A549 (cell line): ENCODE measurements around the gene PODNL1. TPM values are rescaled to one million over a fixed set of nuclear protein-coding genes. Genes with fewer than 3 reads are reported as not detected.
"Not testable (repeated sequence)": the region's sequence is repeated elsewhere in the genome, so short reads cannot be mapped to it uniquely, and the experiment has no call there.

Source experiments
- ATAC-seq, 2 experiments: fragments of 200-7000 bp in 1 of 2; fragments of >200 bp in 1 of 2; cut with Nextera tagmentation in 1 of 2; cut with Tn5 transposase in 1 of 2; 3 replicates each; pipeline versions ENCODE4 v1.8.0 to v1.9.1; 2018 to 2020; ENCODE audit warnings: mild to moderate bottlenecking in 1 of 2, moderate library complexity in 1 of 2
- CTCF ChIA-PET: fragments of 300-600 bp; sonication (Branson Sonifier 250); formaldehyde crosslinking; extraction: SDS; loops from one replicate; lab custom pipeline; 2021; ENCODE audit warnings: antibody characterized with exemption, inconsistent platforms; lab: Yijun Ruan, JAX
- POLR2A ChIA-PET: fragments of 350-600 bp; formaldehyde crosslinking; extraction: SDS; loops from one replicate; lab custom pipeline; 2021; ENCODE audit warnings: antibody characterized with exemption, inconsistent platforms; lab: Yijun Ruan, JAX
- DNase-seq, 2 experiments: peaks; one replicate each; pipeline versions ENCODE4 v3.0.0 to v3.0.0-alpha.2; 2011 to 2016; ENCODE audit warnings: low read depth in 1 of 2, low spot score in 1 of 2
- FAIRE-seq: peaks from 2 replicates; lab custom pipeline; 2011; peaks lifted over from hg19 to GRCh38; lab: Jason Lieb, UNC
- H3K27ac ChIP-seq, 2 experiments: fragments of >200 bp; sonication (Bioruptor Twin); formaldehyde crosslinking; 3 replicates each; pipeline ENCODE4 v1.5.1; 2016 to 2017
- H3K4me1 ChIP-seq: fragments of >200 bp; sonication (Bioruptor Twin); formaldehyde crosslinking; 3 replicates; pipeline ENCODE4 v1.6.1; 2016
- H3K4me2 ChIP-seq: fragments of >200 bp; sonication (Bioruptor Twin); formaldehyde crosslinking; 3 replicates; pipeline ENCODE4 v1.6.1; 2016
- H3K4me3 ChIP-seq: fragments of >200 bp; sonication (Bioruptor Twin); formaldehyde crosslinking; 3 replicates; pipeline ENCODE4 v1.5.1; 2016
- H3K9me3 ChIP-seq: fragments of >200 bp; sonication (Bioruptor Twin); formaldehyde crosslinking; 3 replicates; pipeline ENCODE4 v1.6.1; 2016
- ESRRA ChIP-seq: fragments of 150-350 bp; IDR thresholded peaks from 2 replicates; pipeline ENCODE4 v1.6.1; 2014; ENCODE audit warnings: mild to moderate bottlenecking, low read length, borderline replicate concordance
- FOSB ChIP-seq: fragments of 250-450 bp; sonication (Bioruptor Pico); IDR thresholded peaks from 2 replicates; pipeline ENCODE4 v1.5.0; 2020; ENCODE audit warnings: mild to moderate bottlenecking, moderate library complexity
- GATA3 ChIP-seq: IDR thresholded peaks from 2 replicates; pipeline ENCODE4 v1.6.1; 2012; ENCODE audit warnings: borderline replicate concordance
- HOXB13 ChIP-seq: fragments of 250-450 bp; sonication (Bioruptor Pico); IDR thresholded peaks from 2 replicates; pipeline ENCODE4 v1.5.0; 2020; ENCODE audit warnings: low read depth, mild to moderate bottlenecking, moderate library complexity
- HOXB5 ChIP-seq: fragments of 250-450 bp; sonication (Bioruptor Pico); IDR thresholded peaks from 2 replicates; pipeline ENCODE4 v1.5.0; 2020; ENCODE audit warnings: mild to moderate bottlenecking, moderate library complexity
- JUN ChIP-seq, 2 experiments: fragments of >200 bp; sonication (Bioruptor Twin); formaldehyde crosslinking; IDR thresholded peaks; 2 replicates in 1 of 2; 3 replicates in 1 of 2; pipeline ENCODE4 v1.6.1; 2016 to 2017
- JUNB ChIP-seq: fragments of >200 bp; sonication (Bioruptor Twin); formaldehyde crosslinking; IDR thresholded peaks from 2 replicates; pipeline ENCODE4 v1.6.1; 2016
- KDM1A ChIP-seq: fragments of 200-600 bp; sonication (generic); IDR thresholded peaks from 2 replicates; pipeline ENCODE4 v1.6.1; 2016; ENCODE audit warnings: low read depth, mild to moderate bottlenecking
- MAFK ChIP-seq: fragments of 450-650 bp; IDR thresholded peaks from 2 replicates; pipeline ENCODE4 v1.6.1; 2014; ENCODE audit not compliant: partially characterized antibody
- PHF8 ChIP-seq: fragments of 200-600 bp; sonication (generic); IDR thresholded peaks from 2 replicates; pipeline ENCODE4 v1.6.1; 2016; ENCODE audit warnings: low read depth, mild to moderate bottlenecking, antibody characterized with exemption, moderate library complexity, borderline replicate concordance
- RAD21 ChIP-seq, 2 experiments: fragments of >200 bp in 1 of 2; sonication (Bioruptor Twin) in 1 of 2; formaldehyde crosslinking in 1 of 2; IDR thresholded peaks in 1 of 2; conservative IDR thresholded peaks in 1 of 2; 2 replicates in 1 of 2; 3 replicates in 1 of 2; pipeline ENCODE4 v1.6.1; 2012 to 2018; ENCODE audit warnings: inconsistent platforms in 1 of 2
- RARB ChIP-seq: fragments of 250-450 bp; sonication (Bioruptor Pico); IDR thresholded peaks from 2 replicates; pipeline ENCODE4 v1.8.0; 2021; ENCODE audit warnings: mild to moderate bottlenecking, moderate library complexity
- RCOR1 ChIP-seq: fragments of 150-350 bp; IDR thresholded peaks from 2 replicates; pipeline ENCODE4 v1.6.1; 2014; ENCODE audit warnings: antibody characterized with exemption, low read length, low read depth
- RFX5 ChIP-seq: fragments of 450-650 bp; IDR thresholded peaks from 2 replicates; pipeline ENCODE4 v1.7.1; 2014; ENCODE audit warnings: antibody characterized with exemption, mild to moderate bottlenecking, moderate library complexity
- ZFP36 ChIP-seq: fragments of 450-650 bp; IDR thresholded peaks from 2 replicates; pipeline ENCODE4 v1.6.1; 2014; ENCODE audit warnings: borderline replicate concordance; ENCODE audit not compliant: partially characterized antibody
- ZNF302 ChIP-seq: fragments of 250-450 bp; sonication (Bioruptor Pico); IDR thresholded peaks from 2 replicates; pipeline ENCODE4 v1.9.0; 2021; ENCODE audit warnings: inconsistent platforms, mild to moderate bottlenecking, moderate library complexity
- WGBS: methylation state at CpG from one replicate; pipeline ENCODE4 v1.1.6; 2017; ENCODE audit errors: missing lambda C conversion rate; 5-methylcytosine and 5-hydroxymethylcytosine counted together
- polyA plus RNA-seq, 4 experiments: library from polyadenylated mRNA; depleted of rRNA in 3 of 4; stranded (reverse); fragments of >200 nt; fragmentation: RNase III in 1 of 4; extraction: RNeasy Plus Mini Kit Qiagen cat#74134 plus additional on column Dnase treatment in 1 of 4; gene quantifications; 2 replicates in 3 of 4; 3 replicates in 1 of 4; pipeline ENCODE4 v1.2.3, GENCODE V29; 2011 to 2017
- TF ChIP-seq, protein P1 (sequence below): fragments of 250-450 bp; sonication (Bioruptor Pico); IDR thresholded peaks from 2 replicates; pipeline ENCODE4 v1.5.0; 2021; ENCODE audit warnings: mild to moderate bottlenecking, moderate library complexity, borderline replicate concordance
- TF ChIP-seq, protein P2 (sequence below): IDR thresholded peaks from 2 replicates; pipeline ENCODE4 v1.6.1; 2012
- TF ChIP-seq, protein P3 (sequence below): fragments of 200-600 bp; sonication (generic); IDR thresholded peaks from 2 replicates; pipeline ENCODE4 v1.6.1; 2016; ENCODE audit warnings: antibody characterized with exemption, mild to moderate bottlenecking, moderate library complexity

Gene PODNL1
- polyA plus RNA-seq, 2 of the 4 experiments (the other 2 are of a cell fraction) = 0.79 to 1.3 TPM

DNA sequence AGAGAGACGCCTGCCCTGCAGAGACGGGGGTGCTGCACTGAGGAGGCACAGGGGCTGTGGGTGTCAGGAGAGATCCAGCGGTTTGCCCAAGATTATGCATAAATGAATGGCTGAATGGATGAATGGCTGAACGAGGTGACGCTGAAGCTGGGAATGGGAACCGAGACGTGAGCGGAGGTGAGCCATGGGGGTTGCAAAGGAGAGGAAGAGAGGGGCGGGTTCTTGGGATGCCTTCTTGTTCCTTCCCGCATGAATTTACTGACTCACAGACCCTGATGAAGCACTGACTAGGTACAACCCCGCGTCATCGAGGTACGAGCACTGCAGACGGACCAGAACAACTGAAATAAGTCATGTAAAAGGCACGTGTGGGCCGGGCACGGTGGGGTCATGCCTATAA is 30.8 kb upstream of the PODNL1 start:
- no peaks in the 10 kb centered on the region for H3K4me1 ChIP-seq
- H3K4me3 ChIP-seq = no peak overlapping the region
- FAIRE-seq (no peak), ATAC-seq (no peak), DNase-seq (no peak)
- ChIA-PET POLR2A (no interaction called here), CTCF (no interaction called here)
- no peaks in the 10 kb centered on the region for H3K9me3 ChIP-seq
- no peak for TF ChIP-seq RAD21 (conservative IDR thresholded peaks at IDR 0.05 in 1 of 2, IDR thresholded peaks at IDR 0.05 in 1 of 2)
- TF ChIP-seq JUN (IDR thresholded peaks at IDR 0.05) = no peak
- no peak for TF ChIP-seq GATA3
- TF ChIP-seq KDM1A = no peak
- no peak for TF ChIP-seq JUNB
- TF ChIP-seq, protein P1, sequence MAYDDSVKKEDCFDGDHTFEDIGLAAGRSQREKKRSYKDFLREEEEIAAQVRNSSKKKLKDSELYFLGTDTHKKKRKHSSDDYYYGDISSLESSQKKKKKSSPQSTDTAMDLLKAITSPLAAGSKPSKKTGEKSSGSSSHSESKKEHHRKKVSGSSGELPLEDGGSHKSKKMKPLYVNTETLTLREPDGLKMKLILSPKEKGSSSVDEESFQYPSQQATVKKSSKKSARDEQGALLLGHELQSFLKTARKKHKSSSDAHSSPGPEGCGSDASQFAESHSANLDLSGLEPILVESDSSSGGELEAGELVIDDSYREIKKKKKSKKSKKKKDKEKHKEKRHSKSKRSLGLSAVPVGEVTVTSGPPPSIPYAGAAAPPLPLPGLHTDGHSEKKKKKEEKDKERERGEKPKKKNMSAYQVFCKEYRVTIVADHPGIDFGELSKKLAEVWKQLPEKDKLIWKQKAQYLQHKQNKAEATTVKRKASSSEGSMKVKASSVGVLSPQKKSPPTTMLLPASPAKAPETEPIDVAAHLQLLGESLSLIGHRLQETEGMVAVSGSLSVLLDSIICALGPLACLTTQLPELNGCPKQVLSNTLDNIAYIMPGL = no peak
- TF ChIP-seq RARB (CRISPR knock-in tag) = no peak
- no peak for TF ChIP-seq MAFK
- WGBS = 93% methylated on average over 18 of the region's 18 CpGs
- no peak overlapping the region for H3K4me2 ChIP-seq
- no peak overlapping the region for H3K27ac ChIP-seq

DNA sequence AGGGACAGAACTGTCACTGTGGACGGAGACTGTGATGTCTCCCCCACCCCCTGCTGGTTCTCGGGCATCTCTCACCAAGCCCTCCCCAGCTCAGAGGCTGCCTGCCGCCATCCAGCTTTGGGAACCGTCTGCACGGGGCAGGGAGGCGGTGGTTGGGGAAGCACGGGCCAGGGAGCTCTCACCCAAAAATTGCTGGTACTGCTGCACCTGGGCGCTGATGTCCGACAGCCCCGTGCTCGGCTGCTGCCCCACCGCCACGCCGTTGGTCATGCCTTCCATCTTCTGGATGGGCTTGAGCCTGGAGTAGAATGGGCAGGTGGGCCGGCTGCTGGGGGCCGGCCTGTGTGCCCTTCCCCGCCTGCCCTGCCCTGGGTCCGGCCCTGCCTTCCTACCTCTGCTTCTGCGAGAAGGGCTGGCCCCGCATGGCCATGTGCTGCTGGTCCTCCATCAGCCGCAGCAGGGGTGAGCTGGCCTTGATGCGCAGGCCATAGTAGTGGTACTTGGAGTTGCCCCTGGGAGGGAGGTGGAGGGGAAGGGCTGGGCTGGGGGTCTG is 30.2 kb upstream of the PODNL1 start:
- ChIA-PET CTCF (no interaction called here), POLR2A (no interaction called here)
- no peak for FAIRE-seq
- Histone ChIP-seq H3K4me3 (no peak overlapping the region), H3K9me3 (no peaks in the 10 kb centered on the region), H3K27ac (no peak overlapping the region), H3K4me2 (no peak overlapping the region), H3K4me1 (no peaks in the 10 kb centered on the region)
- 89% methylated on average over 15 of the region's 22 CpGs for WGBS
- no peak for TF ChIP-seq ZNF302 (CRISPR knock-in tag)
- no peak for DNase-seq
- no peak for ATAC-seq

DNA sequence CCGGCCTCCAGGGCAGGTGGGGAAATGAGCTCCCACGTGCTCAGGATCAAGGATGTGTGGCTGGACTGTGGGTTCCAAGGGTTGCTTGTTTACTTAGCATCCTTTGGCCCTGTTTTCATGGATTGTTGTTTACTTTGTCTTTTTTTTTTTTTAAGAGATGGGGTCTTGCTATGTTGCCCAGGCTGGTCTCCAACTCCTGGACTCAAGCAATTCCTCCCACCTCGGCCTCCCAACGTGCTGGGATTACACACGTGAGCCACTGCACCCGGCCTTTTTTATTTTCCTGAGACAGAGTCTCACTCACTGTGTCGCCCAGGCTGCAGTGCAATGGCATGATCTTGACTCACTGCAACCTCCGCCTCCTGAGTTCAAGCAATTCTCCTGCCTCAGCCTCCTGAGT is 29.0 kb upstream of the PODNL1 start:
- CTCF ChIA-PET, FAIRE-seq: not testable (repeated sequence)
- 92% methylated on average over 8 of the region's 8 CpGs for WGBS

DNA sequence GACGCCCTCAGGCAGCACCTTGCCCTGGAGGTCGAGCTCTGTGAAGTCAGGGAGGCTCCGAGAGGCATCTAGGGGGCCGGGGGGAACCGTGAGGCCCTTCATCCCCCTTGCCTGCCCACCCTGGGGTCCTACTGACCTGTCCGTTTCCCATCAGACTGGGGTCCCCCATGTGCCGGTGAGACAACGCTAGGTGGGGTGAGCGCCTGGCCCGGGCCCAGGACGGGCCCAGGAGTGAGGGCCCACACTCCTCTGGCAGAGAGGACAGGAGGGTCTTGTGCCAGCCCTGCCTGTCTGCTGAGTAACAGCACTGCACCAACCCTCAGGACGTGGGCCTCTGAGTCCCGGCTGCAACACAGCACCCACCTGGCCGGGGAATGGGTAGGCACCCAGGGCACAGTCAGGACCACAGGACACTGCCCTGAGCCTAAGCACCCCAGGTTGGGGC is 28.5 kb upstream of the PODNL1 start:
- Histone ChIP-seq H3K27ac (no peak overlapping the region), H3K4me2 (no peak overlapping the region), H3K4me3 (no peak overlapping the region), H3K4me1 (no peaks in the 10 kb centered on the region), H3K9me3 (no peaks in the 10 kb centered on the region)
- WGBS = no CpG with 5 or more reads among the region's 14 CpGs
- ChIA-PET CTCF (no interaction called here), POLR2A (no interaction called here)
- ATAC-seq = no peak
- TF ChIP-seq PHF8 (no peak), RARB (CRISPR knock-in tag) (no peak), HOXB13 (no peak), ZFP36 (no peak), FOSB (CRISPR knock-in tag) (no peak), RCOR1 (no peak), RFX5 (no peak), ESRRA (no peak), HOXB5 (CRISPR knock-in tag) (no peak), JUNB (no peak)
- TF ChIP-seq, protein P2, sequence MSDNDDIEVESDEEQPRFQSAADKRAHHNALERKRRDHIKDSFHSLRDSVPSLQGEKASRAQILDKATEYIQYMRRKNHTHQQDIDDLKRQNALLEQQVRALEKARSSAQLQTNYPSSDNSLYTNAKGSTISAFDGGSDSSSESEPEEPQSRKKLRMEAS = no peak
- TF ChIP-seq, protein P3, sequence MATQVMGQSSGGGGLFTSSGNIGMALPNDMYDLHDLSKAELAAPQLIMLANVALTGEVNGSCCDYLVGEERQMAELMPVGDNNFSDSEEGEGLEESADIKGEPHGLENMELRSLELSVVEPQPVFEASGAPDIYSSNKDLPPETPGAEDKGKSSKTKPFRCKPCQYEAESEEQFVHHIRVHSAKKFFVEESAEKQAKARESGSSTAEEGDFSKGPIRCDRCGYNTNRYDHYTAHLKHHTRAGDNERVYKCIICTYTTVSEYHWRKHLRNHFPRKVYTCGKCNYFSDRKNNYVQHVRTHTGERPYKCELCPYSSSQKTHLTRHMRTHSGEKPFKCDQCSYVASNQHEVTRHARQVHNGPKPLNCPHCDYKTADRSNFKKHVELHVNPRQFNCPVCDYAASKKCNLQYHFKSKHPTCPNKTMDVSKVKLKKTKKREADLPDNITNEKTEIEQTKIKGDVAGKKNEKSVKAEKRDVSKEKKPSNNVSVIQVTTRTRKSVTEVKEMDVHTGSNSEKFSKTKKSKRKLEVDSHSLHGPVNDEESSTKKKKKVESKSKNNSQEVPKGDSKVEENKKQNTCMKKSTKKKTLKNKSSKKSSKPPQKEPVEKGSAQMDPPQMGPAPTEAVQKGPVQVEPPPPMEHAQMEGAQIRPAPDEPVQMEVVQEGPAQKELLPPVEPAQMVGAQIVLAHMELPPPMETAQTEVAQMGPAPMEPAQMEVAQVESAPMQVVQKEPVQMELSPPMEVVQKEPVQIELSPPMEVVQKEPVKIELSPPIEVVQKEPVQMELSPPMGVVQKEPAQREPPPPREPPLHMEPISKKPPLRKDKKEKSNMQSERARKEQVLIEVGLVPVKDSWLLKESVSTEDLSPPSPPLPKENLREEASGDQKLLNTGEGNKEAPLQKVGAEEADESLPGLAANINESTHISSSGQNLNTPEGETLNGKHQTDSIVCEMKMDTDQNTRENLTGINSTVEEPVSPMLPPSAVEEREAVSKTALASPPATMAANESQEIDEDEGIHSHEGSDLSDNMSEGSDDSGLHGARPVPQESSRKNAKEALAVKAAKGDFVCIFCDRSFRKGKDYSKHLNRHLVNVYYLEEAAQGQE = no peak
- DNase-seq = no peak
- FAIRE-seq = no peak

More for the DNA sequence above, 29.0 kb upstream of the PODNL1 start:
- H3K4me1 ChIP-seq, DNase-seq, ATAC-seq, H3K4me3 ChIP-seq, H3K4me2 ChIP-seq, H3K27ac ChIP-seq, H3K9me3 ChIP-seq, POLR2A ChIA-PET: not testable (repeated sequence)
